ENCODE results near the gene GALNT18. TPM values are rescaled to one million over a fixed set of nuclear protein-coding genes. Genes with fewer than 3 reads are reported as not detected.

GALNT18 gene
- total RNA-seq, 2 donors from 2014 or later = 28.2 to 57.8 TPM

DNA sequence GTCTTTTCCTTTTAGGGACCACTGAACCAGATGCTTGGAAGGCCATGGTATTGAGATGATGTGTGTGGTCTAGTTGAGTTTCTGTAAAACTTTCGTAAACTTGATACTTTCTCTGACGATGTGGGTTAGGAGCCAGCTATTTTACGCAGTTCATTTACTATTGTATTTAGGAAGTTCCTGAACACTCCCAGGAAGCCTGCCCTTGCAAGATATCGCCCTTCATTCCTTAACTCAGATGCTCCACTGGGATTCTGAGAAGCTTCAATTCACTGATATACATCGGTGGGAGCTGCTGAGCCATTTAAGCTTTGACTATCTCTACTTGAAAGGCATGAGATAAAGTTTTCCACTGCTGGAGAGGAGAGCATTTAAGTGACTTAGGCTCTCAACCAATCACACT lies 390.0 kb downstream of the GALNT18 start:
- TF ChIP-seq, protein P1, sequence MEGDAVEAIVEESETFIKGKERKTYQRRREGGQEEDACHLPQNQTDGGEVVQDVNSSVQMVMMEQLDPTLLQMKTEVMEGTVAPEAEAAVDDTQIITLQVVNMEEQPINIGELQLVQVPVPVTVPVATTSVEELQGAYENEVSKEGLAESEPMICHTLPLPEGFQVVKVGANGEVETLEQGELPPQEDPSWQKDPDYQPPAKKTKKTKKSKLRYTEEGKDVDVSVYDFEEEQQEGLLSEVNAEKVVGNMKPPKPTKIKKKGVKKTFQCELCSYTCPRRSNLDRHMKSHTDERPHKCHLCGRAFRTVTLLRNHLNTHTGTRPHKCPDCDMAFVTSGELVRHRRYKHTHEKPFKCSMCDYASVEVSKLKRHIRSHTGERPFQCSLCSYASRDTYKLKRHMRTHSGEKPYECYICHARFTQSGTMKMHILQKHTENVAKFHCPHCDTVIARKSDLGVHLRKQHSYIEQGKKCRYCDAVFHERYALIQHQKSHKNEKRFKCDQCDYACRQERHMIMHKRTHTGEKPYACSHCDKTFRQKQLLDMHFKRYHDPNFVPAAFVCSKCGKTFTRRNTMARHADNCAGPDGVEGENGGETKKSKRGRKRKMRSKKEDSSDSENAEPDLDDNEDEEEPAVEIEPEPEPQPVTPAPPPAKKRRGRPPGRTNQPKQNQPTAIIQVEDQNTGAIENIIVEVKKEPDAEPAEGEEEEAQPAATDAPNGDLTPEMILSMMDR (IDR thresholded peaks at IDR 0.05) = no peak
- no peak overlapping the region for H3K4me3 ChIP-seq
- DNase-seq (ENCODE audit: low spot score) (no peak), ATAC-seq (ENCODE audit: insufficient number of reproducible peaks, low FRiP score, low read depth) (no peak)
- no peaks in the 10 kb centered on the region for H3K9me3 ChIP-seq
- no peaks in the 10 kb centered on the region for H3K27me3 ChIP-seq (replicated peaks; ENCODE audit: insufficient read depth)
- H3K36me3 ChIP-seq = no peaks in the 10 kb centered on the region
- no peaks in the 10 kb centered on the region for H3K4me1 ChIP-seq (ENCODE audit: control insufficient read depth in 1 of 2, low read depth in 2 of 2)
- H3K27ac ChIP-seq = no peak overlapping the region

DNA sequence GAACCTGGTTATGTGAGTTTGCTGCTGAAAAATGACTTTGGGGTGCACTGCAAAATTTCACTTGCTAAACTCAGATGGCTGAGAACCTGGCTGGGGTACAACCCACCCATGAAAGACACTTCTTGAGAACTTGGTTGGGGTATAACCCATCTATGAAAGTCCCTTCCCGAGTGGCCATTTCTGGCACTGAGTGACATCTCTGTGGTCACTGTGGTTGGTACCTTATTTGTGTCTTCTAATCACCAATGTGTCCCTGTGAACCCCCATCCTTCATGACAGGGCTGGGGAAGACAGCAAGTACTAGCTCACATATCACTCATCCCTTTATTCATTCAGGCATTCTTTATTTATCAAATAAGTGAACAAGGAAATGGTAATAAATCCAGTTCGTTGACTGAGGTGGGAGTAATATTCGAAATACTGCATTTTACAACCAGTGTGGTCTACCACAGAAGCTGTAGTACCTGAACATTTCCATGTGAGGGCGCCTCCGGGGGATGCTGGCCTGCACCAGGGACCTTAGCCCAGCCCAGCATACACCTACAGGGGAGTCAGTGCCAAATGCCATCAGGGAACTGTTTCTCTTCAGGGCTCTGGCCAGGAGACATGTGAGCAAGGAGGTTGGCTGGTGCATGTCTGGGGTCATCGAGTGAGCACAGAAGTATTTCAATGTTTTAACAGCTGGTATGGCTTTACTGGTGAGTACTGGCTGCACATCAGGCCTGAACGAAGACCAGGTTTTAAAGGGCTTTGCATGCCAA lies 390.8 kb downstream of the GALNT18 start:
- no peaks in the 10 kb centered on the region for H3K27me3 ChIP-seq (replicated peaks; ENCODE audit: insufficient read depth)
- no peaks in the 10 kb centered on the region for H3K36me3 ChIP-seq
- no peak for ATAC-seq (ENCODE audit: insufficient number of reproducible peaks, low FRiP score, low read depth)
- no peak for DNase-seq (ENCODE audit: low spot score)
- H3K4me1 ChIP-seq (ENCODE audit: control insufficient read depth in 1 of 2, low read depth in 2 of 2) = no peaks in the 10 kb centered on the region
- no peaks in the 10 kb centered on the region for H3K9me3 ChIP-seq
- no peak overlapping the region for H3K27ac ChIP-seq
- H3K4me3 ChIP-seq = no peak overlapping the region
- TF ChIP-seq, protein P1 (IDR thresholded peaks at IDR 0.05) = no peak

DNA sequence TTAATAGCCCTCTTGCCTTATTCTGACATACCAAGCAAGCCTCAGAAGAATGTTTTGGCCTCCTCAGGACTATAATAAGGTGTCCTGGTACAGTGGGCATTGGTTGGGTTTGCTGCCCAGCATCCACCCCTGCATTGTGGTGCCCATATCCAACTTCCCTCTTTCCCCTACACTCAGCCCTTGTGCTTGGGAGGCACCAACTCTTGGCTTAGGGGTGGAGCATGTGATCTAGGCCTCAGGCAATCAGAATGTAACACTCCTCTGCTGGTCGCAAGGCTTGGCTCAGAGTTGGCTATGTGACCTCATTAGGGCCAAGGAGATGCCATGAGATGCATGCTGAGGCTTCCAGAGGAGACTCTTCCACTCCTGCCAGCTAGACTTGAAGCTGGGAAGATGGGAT lies 391.7 kb downstream of the GALNT18 start:
- Histone ChIP-seq H3K27ac (no peak overlapping the region), H3K9me3 (no peaks in the 10 kb centered on the region), H3K36me3 (no peaks in the 10 kb centered on the region), H3K4me1 (ENCODE audit: control insufficient read depth in 1 of 2, low read depth in 2 of 2) (no peaks in the 10 kb centered on the region), H3K27me3 (replicated peaks; ENCODE audit: insufficient read depth) (no peaks in the 10 kb centered on the region), H3K4me3 (no peak overlapping the region)
- no peak for ATAC-seq (ENCODE audit: insufficient number of reproducible peaks, low FRiP score, low read depth)
- TF ChIP-seq, protein P1 (IDR thresholded peaks at IDR 0.05) = no peak
- no peak for DNase-seq (ENCODE audit: low spot score)

DNA sequence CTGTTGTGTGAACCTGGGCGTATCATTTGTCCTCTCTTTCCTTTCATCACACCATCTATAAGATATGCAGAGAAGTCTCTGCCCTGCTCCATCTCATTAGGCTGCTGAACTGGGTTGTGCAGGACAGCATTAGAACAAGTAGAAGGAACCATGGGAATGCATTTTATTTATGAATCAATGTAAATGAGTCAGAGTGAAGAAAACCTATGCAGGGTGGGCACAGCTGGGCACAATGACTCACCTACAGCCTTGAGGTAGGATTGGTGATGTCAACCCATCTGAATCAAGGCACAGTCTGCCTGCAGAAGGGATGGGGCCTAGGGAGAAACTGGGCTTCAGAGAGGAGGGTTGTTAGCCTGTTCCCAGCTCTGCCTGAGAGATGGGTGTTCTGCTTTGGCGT lies 392.2 kb downstream of the GALNT18 start:
- TF ChIP-seq, protein P1 (IDR thresholded peaks at IDR 0.05) = no peak
- no peak for ATAC-seq (ENCODE audit: insufficient number of reproducible peaks, low FRiP score, low read depth)
- H3K4me1 ChIP-seq (ENCODE audit: control insufficient read depth in 1 of 2, low read depth in 2 of 2) = no peaks in the 10 kb centered on the region

DNA sequence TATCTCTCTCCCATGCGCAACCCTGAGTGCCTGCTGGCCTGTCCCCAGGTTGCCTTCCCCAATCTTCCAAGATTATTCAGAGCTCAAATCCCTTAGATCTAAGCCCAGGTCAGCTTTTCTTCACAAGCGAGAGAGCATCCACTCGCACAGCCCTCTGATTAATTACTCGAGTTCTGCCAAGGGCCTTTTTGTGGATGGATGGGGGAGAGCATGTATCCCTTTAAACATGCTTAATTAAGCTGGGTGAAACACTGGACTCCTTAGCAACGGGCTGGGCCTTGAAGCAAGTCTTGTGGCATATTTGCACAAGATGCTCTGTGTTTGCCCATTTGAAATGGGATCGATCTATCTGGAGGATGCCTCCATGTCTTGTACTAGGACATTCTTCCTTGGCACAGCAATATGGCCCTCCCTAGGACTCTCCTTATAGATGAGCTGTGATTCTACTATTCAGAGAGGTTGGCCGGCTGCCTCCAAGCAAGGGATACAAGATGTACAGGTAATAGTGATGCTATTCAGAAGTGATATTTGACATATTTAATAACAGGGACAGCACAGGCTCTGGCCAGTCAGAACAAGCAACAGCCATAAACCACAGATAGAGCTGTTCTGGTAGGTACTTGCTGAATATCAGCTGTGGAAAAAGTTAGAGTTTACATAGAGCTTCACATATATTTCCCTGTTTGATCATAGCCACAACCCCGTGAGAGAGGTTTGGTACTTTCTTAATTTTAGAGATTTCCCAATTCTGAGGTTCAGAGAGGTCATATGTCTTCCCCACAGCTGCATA lies 394.3 kb downstream of the GALNT18 start:
- TF ChIP-seq, protein P1 (IDR thresholded peaks at IDR 0.05) = no peak
- no peaks in the 10 kb centered on the region for H3K9me3 ChIP-seq

More for the DNA sequence above, 392.2 kb downstream of the GALNT18 start:
- H3K27me3 ChIP-seq (replicated peaks; ENCODE audit: insufficient read depth) = no peaks in the 10 kb centered on the region
- no peaks in the 10 kb centered on the region for H3K9me3 ChIP-seq
- no peaks in the 10 kb centered on the region for H3K36me3 ChIP-seq
- H3K4me3 ChIP-seq = no peak overlapping the region
- H3K27ac ChIP-seq = no peak overlapping the region
- DNase-seq (ENCODE audit: low spot score) = no peak

More for the DNA sequence above, 394.3 kb downstream of the GALNT18 start:
- no peak overlapping the region for H3K27ac ChIP-seq
- no peaks in the 10 kb centered on the region for H3K36me3 ChIP-seq
- H3K4me3 ChIP-seq = no peak overlapping the region
- ATAC-seq (ENCODE audit: insufficient number of reproducible peaks, low FRiP score, low read depth) (no peak), DNase-seq (ENCODE audit: low spot score) (no peak)
- no peaks in the 10 kb centered on the region for H3K27me3 ChIP-seq (replicated peaks; ENCODE audit: insufficient read depth)
- no peaks in the 10 kb centered on the region for H3K4me1 ChIP-seq (ENCODE audit: control insufficient read depth in 1 of 2, low read depth in 2 of 2)
